Endothelial cell of umbilical vein (primary cell): ENCODE results near the gene PLIN5. TPM values are rescaled to one million over a fixed set of nuclear protein-coding genes. Genes with fewer than 3 reads are reported as not detected.

Experiments
- BruUV-seq: library from RNA; stranded (reverse); fragments of 400-500 nt; replicated peaks from 2 replicates; lab custom pipeline; 2021; lab: Mats Ljungman, UMichigan
- CTCF ChIA-PET: fragments of 300-600, 350-600 bp; sonication (Branson Sonifier 250); formaldehyde crosslinking; loops from one replicate; lab custom pipeline; 2021; ENCODE audit warnings: antibody characterized with exemption, inconsistent platforms; lab: Charles Lee
- POLR2A ChIA-PET: fragments of 300-600, 350-600 bp; sonication (Branson Sonifier 250); formaldehyde crosslinking; loops from one replicate; lab custom pipeline; 2021; ENCODE audit warnings: antibody characterized with exemption, inconsistent platforms; lab: Charles Lee
- DNase-seq: peaks from one replicate; pipeline ENCODE4 v3.0.0-alpha.2; 2011; ENCODE audit warnings: low read depth, low spot score
- FAIRE-seq: peaks from 2 replicates; lab custom pipeline; 2011; peaks lifted over from hg19 to GRCh38; lab: Jason Lieb, UNC
- H2AFZ ChIP-seq: 2 replicates; pipeline ENCODE4 v1.6.0; 2012; ENCODE audit warnings: low read depth, low read length, control low read depth, inconsistent platforms
- H3K27ac ChIP-seq: 2 replicates; pipeline ENCODE4 v1.5.1; 2011; ENCODE audit warnings: low read depth, mild to moderate bottlenecking, control low read depth, low read length, moderate library complexity; ENCODE audit not compliant: insufficient read depth
- H3K27me3 ChIP-seq, 2 experiments: 2 replicates each; pipeline versions ENCODE4 v1.6.0 to v1.6.1; 2011; ENCODE audit warnings: low read length in 2 of 2, mixed read lengths in 1 of 2; ENCODE audit not compliant: control insufficient read depth in 2 of 2, insufficient read depth in 2 of 2
- H3K36me3 ChIP-seq, 2 experiments: 2 replicates in 1 of 2; 3 replicates in 1 of 2; pipeline ENCODE4 v1.5.1; 2011; ENCODE audit warnings: low read length in 2 of 2, mild to moderate bottlenecking in 1 of 2, moderate library complexity in 1 of 2; ENCODE audit not compliant: control insufficient read depth in 2 of 2, insufficient read depth in 2 of 2; ENCODE audit errors: extremely low read depth in 1 of 2
- H3K4me1 ChIP-seq: 3 replicates; pipeline ENCODE4 v1.5.1; 2011; ENCODE audit warnings: mild to moderate bottlenecking, low read length; ENCODE audit not compliant: control insufficient read depth, insufficient read depth; ENCODE audit errors: extremely low read depth
- H3K4me2 ChIP-seq: 2 replicates; pipeline ENCODE4 v1.6.1; 2011; ENCODE audit warnings: low read length, control low read depth, mixed read lengths; ENCODE audit not compliant: insufficient read depth
- H3K4me3 ChIP-seq, 3 experiments: fragments of 200-600 bp in 1 of 3; sonication (generic), shearing (Covaris generic) in 1 of 3; replicated peaks in 1 of 3; 2 replicates each; pipeline ENCODE4 v1.5.1; 2011 to 2016; ENCODE audit warnings: control low read depth in 3 of 3, low read length in 3 of 3, mild to moderate bottlenecking in 2 of 3, inconsistent platforms in 1 of 3, low read depth in 1 of 3, moderate library complexity in 1 of 3; ENCODE audit not compliant: insufficient read depth in 1 of 3
- H3K79me2 ChIP-seq: 2 replicates; pipeline ENCODE4 v1.6.0; 2012; ENCODE audit warnings: low read length, inconsistent platforms; ENCODE audit not compliant: control insufficient read depth, insufficient read depth
- H3K9ac ChIP-seq: replicated peaks from 2 replicates; pipeline ENCODE3; 2011; ENCODE audit warnings: low read length, control low read depth; ENCODE audit not compliant: insufficient read depth; ENCODE audit errors: extremely low read depth
- H3K9me1 ChIP-seq: replicated peaks from 3 replicates; pipeline ENCODE4 v1.6.0; 2011; ENCODE audit warnings: mild to moderate bottlenecking, low read length; ENCODE audit not compliant: control insufficient read depth, insufficient read depth; ENCODE audit errors: extremely low read depth
- H3K9me3 ChIP-seq: replicated peaks from 2 replicates; pipeline ENCODE4 v1.5.1; 2012; ENCODE audit warnings: low read length, inconsistent platforms; ENCODE audit not compliant: control insufficient read depth, insufficient read depth
- H4K20me1 ChIP-seq: replicated peaks from 2 replicates; pipeline ENCODE3; 2011; ENCODE audit warnings: mild to moderate bottlenecking, low read length; ENCODE audit not compliant: control insufficient read depth, insufficient read depth; ENCODE audit errors: extremely low read depth
- EZH2 ChIP-seq: IDR thresholded peaks from 2 replicates; pipeline ENCODE4 v1.6.1; 2012; ENCODE audit warnings: borderline replicate concordance, low read depth, mild to moderate bottlenecking, moderate library complexity, low read length, inconsistent platforms; ENCODE audit not compliant: severe bottlenecking
- GATA2 ChIP-seq: IDR thresholded peaks from 2 replicates; pipeline ENCODE4 v1.7.0; 2011; ENCODE audit warnings: low read depth, mild to moderate bottlenecking, moderate library complexity, mixed read lengths, low read length; ENCODE audit not compliant: insufficient read length, insufficient read depth
- JUN ChIP-seq: IDR thresholded peaks from 2 replicates; pipeline ENCODE4 v1.6.1; 2011; ENCODE audit warnings: borderline replicate concordance, low read depth; ENCODE audit not compliant: insufficient read length, insufficient read depth
- MYC ChIP-seq: IDR thresholded peaks from one replicate; pipeline ENCODE4 v1.6.1; 2011; ENCODE audit warnings: mild to moderate bottlenecking, low read depth, low read length
- POLR2A ChIP-seq: IDR thresholded peaks from 2 replicates; pipeline ENCODE4 v1.6.1; 2012; ENCODE audit warnings: low read depth, mild to moderate bottlenecking, control low read depth, low read length
- dilution Hi-C: fragments of 300-500 bp; cut with MboI; formaldehyde crosslinking; loops from one replicate; pipeline ENCODE4 v1.15.0; 2019; ENCODE audit warnings: low sequenced_read_pairs; ENCODE audit not compliant: extremely low pct_ligation_motif_present
- intact Hi-C: fragments of 100-400 bp; cut with micrococcal nuclease; formaldehyde crosslinking; loops from one replicate; pipeline ENCODE4 v1.10.0; 2022
- polyA plus RNA-seq, 4 experiments: library from polyadenylated mRNA; depleted of rRNA in 3 of 4; stranded (reverse) in 3 of 4; unstranded in 1 of 4; fragments of >200 nt; gene quantifications; 2 replicates each; pipeline versions ENCODE4 v1.2.1 to v1.2.3, GENCODE V29; 2011 to 2012; ENCODE audit warnings: missing spikeins in 1 of 4
- total RNA-seq: library from RNA; stranded (reverse); gene quantifications from 2 replicates; pipeline ENCODE4 v1.2.3, GENCODE V29; 2021
- TF ChIP-seq, protein P1 (sequence below), 2 donors: IDR thresholded peaks; 1 replicate in 1 of 2; 2 replicates in 1 of 2; pipeline ENCODE4 v1.5.1; 2011; ENCODE audit warnings: low read length in 2 of 2, mild to moderate bottlenecking in 2 of 2, moderate library complexity in 2 of 2, control low read depth in 1 of 2, inconsistent platforms in 1 of 2, low read depth in 1 of 2; ENCODE audit not compliant: insufficient read depth in 1 of 2; ENCODE audit errors: extremely low read depth in 1 of 2
- TF ChIP-seq, protein P2 (sequence below): IDR thresholded peaks from 2 replicates; pipeline ENCODE4 v1.6.1; 2011; ENCODE audit not compliant: insufficient read depth, insufficient read length

PLIN5 gene
- total and polyA plus RNA-seq, 2 donors (not counting 3 experiments of a cell fraction or from before 2014, with no cell fraction given): 0.17 to 0.24 TPM

DNA sequence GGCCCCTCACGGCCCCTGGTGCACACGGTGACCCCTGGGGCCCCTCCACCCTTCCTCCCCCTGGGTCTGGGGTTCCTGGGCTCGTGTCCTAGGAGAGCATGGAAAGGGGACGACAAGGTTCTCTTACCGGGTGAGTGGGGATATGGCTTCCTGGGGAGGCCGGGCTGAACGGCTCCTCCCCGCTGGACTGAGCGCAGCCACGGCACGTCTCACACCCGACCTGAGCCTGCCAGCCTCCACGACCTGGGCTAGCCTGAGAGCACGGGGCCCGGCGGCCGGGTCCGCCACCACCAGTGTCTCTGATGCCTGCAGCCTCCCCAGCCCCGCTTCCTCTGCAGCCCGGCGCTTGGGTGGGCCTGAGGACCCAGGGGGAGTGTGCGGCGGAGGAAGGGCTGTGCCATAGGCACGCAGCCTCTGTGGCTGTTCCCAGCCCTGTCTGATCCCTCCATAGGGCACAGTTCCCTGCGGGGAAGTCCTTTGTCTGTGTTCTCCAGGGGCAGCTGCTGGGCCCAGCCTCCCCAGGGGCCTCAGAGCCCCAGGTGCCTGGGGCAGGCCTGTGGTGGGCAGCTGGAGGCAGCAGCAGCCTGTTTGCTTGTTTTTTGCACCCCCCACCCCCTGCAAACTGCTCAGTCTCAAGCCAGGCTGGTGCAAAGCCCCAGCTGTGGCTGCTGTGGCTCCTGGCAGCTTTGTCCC lies 31.7 kb downstream of the PLIN5 start:
- no peak overlapping the region for H3K4me2 ChIP-seq
- peaks cover 10% of the 10 kb centered on the region for H3K4me1 ChIP-seq
- no peaks in the 10 kb centered on the region for H3K9me1 ChIP-seq
- no peak overlapping the region for H3K9ac ChIP-seq
- H3K27ac ChIP-seq: no peak overlapping the region
- BruUV-seq: no TSS peak
- FAIRE-seq (no peak), DNase-seq (no peak)
- H3K27me3 ChIP-seq: no peaks in the 10 kb centered on the region
- no peaks in the 10 kb centered on the region for H3K79me2 ChIP-seq
- CTCF ChIA-PET: interaction anchor here (1.7 to 3.1 kb wide), 3 partner anchors 20 to 22 kb away, joined by 7 to 11 read pairs (median 10); no protein-coding TSS in a partner anchor
- POLR2A ChIA-PET: no interaction called here
- H3K36me3 ChIP-seq: peaks cover 5 to 29% of the 10 kb centered on the region in 2 experiments
- no peaks in the 10 kb centered on the region for H4K20me1 ChIP-seq
- no peak overlapping the region for H3K4me3 ChIP-seq
- no peak overlapping the region for H2AFZ ChIP-seq
- intact Hi-C loops (no loop called here), dilution Hi-C loops (no loop called here)
- no peak for TF ChIP-seq MYC
- TF ChIP-seq GATA2: no peak
- TF ChIP-seq, protein P1, sequence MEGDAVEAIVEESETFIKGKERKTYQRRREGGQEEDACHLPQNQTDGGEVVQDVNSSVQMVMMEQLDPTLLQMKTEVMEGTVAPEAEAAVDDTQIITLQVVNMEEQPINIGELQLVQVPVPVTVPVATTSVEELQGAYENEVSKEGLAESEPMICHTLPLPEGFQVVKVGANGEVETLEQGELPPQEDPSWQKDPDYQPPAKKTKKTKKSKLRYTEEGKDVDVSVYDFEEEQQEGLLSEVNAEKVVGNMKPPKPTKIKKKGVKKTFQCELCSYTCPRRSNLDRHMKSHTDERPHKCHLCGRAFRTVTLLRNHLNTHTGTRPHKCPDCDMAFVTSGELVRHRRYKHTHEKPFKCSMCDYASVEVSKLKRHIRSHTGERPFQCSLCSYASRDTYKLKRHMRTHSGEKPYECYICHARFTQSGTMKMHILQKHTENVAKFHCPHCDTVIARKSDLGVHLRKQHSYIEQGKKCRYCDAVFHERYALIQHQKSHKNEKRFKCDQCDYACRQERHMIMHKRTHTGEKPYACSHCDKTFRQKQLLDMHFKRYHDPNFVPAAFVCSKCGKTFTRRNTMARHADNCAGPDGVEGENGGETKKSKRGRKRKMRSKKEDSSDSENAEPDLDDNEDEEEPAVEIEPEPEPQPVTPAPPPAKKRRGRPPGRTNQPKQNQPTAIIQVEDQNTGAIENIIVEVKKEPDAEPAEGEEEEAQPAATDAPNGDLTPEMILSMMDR (IDR thresholded peaks at IDR 0.05; ENCODE audit: extremely low read depth in 1 of 2, insufficient read depth in 1 of 2, low read depth in 1 of 2, low read length in 2 of 2): no peak
- no peak for TF ChIP-seq EZH2
- TF ChIP-seq POLR2A: no peak
- no peak for TF ChIP-seq JUN
- TF ChIP-seq, protein P2, sequence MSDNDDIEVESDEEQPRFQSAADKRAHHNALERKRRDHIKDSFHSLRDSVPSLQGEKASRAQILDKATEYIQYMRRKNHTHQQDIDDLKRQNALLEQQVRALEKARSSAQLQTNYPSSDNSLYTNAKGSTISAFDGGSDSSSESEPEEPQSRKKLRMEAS: no peak
- H3K9me3 ChIP-seq: no peaks in the 10 kb centered on the region
